ENCODE measurements around the gene FHIT.

FHIT gene

GRCh38 chr3:60025096-60026050 lies 1225.9 kb downstream of the FHIT start:
- peaks cover 37% of the 10 kb centered on the region for H3K4me1 Mint-ChIP-seq
- DNase-seq: no peak
- no peaks in the 10 kb centered on the region for H3K27me3 Mint-ChIP-seq
- no peaks in the 10 kb centered on the region for H3K9me3 Mint-ChIP-seq
- no peak for ATAC-seq
- H3K4me3 Mint-ChIP-seq: no peak overlapping the region
- H3K36me3 Mint-ChIP-seq (ENCODE audit: low read depth): no peaks in the 10 kb centered on the region
- H3K27ac Mint-ChIP-seq: no peak overlapping the region

- H3K36me3 Mint-ChIP-seq (ENCODE audit: low read depth): no peaks in the 10 kb centered on the region
These were observed 1226.9 kb downstream of the FHIT start for GRCh38 chr3:60024400-60024799.

GRCh38 chr3:60023189-60023588 lies 1228.1 kb downstream of the FHIT start:
- DNase-seq (no peak), ATAC-seq (no peak)
- H3K4me1 Mint-ChIP-seq: peaks cover 45% of the 10 kb centered on the region
- no peak overlapping the region for H3K4me3 Mint-ChIP-seq
- no peaks in the 10 kb centered on the region for H3K27me3 Mint-ChIP-seq
- peaks cover 4% of the 10 kb centered on the region for H3K9me3 Mint-ChIP-seq
- H3K36me3 Mint-ChIP-seq (ENCODE audit: low read depth): peaks cover 3% of the 10 kb centered on the region
- H3K27ac Mint-ChIP-seq: no peak overlapping the region

More at GRCh38 chr3:60024400-60024799, 1226.9 kb downstream of the FHIT start:
- Mint-ChIP-seq H3K27me3 (no peaks in the 10 kb centered on the region), H3K4me3 (no peak overlapping the region), H3K9me3 (no peaks in the 10 kb centered on the region), H3K27ac (no peak overlapping the region), H3K4me1 (peaks cover 41% of the 10 kb centered on the region)
- no peak for ATAC-seq
- DNase-seq: no peak

- Mint-ChIP-seq H3K4me3 (no peak overlapping the region), H3K27ac (peak overlapping the region; percentile 48), H3K36me3 (ENCODE audit: low read depth) (peaks cover 9% of the 10 kb centered on the region), H3K9me3 (peaks cover 14% of the 10 kb centered on the region), H3K27me3 (no peaks in the 10 kb centered on the region), H3K4me1 (peaks cover 40% of the 10 kb centered on the region)
- DNase-seq (peak; percentile 44), ATAC-seq (peak; percentile 98)
These were observed 1233.6 kb downstream of the FHIT start for GRCh38 chr3:60017631-60018030.

- H3K9me3 Mint-ChIP-seq: peaks cover 20% of the 10 kb centered on the region
- peaks cover 64% of the 10 kb centered on the region for H3K4me1 Mint-ChIP-seq
- H3K27ac Mint-ChIP-seq: no peak overlapping the region
- H3K36me3 Mint-ChIP-seq (ENCODE audit: low read depth): peaks cover 13% of the 10 kb centered on the region
- no peak for DNase-seq
- no peaks in the 10 kb centered on the region for H3K27me3 Mint-ChIP-seq
- no peak for ATAC-seq
- no peak overlapping the region for H3K4me3 Mint-ChIP-seq
These were observed 1236.1 kb downstream of the FHIT start for GRCh38 chr3:60015032-60015705.

GRCh38 chr3:60013241-60013640 lies 1238.0 kb downstream of the FHIT start:
- peaks cover 75% of the 10 kb centered on the region for H3K4me1 Mint-ChIP-seq
- peaks cover 10% of the 10 kb centered on the region for H3K36me3 Mint-ChIP-seq (ENCODE audit: low read depth)
- H3K27ac Mint-ChIP-seq: no peak overlapping the region
- H3K9me3 Mint-ChIP-seq: peaks cover 16% of the 10 kb centered on the region
- no peaks in the 10 kb centered on the region for H3K27me3 Mint-ChIP-seq
- no peak overlapping the region for H3K4me3 Mint-ChIP-seq
- ATAC-seq (no peak), DNase-seq (no peak)

- peaks cover 12% of the 10 kb centered on the region for H3K9me3 Mint-ChIP-seq
- H3K4me3 Mint-ChIP-seq: peak overlapping the region; percentile 71
- ATAC-seq (no peak), DNase-seq (no peak)
- peaks cover 8% of the 10 kb centered on the region for H3K36me3 Mint-ChIP-seq (ENCODE audit: low read depth)
- no peaks in the 10 kb centered on the region for H3K27me3 Mint-ChIP-seq
- H3K27ac Mint-ChIP-seq: peak overlapping the region; percentile 86
- peaks cover 67% of the 10 kb centered on the region for H3K4me1 Mint-ChIP-seq
These were observed 1240.0 kb downstream of the FHIT start for GRCh38 chr3:60011218-60011617.

GRCh38 chr3:60010781-60011180 lies 1240.5 kb downstream of the FHIT start:
- Mint-ChIP-seq H3K9me3 (peaks cover 12% of the 10 kb centered on the region), H3K27ac (peak overlapping the region; percentile 86), H3K4me3 (peak overlapping the region; percentile 71), H3K27me3 (no peaks in the 10 kb centered on the region), H3K4me1 (peaks cover 69% of the 10 kb centered on the region), H3K36me3 (ENCODE audit: low read depth) (peaks cover 8% of the 10 kb centered on the region)
- DNase-seq: peak; percentile 29
- ATAC-seq: peak; percentile 96

GRCh38 chr3:60009931-60010478 lies 1241.2 kb downstream of the FHIT start:
- H3K9me3 Mint-ChIP-seq: peaks cover 12% of the 10 kb centered on the region
- H3K36me3 Mint-ChIP-seq (ENCODE audit: low read depth): peaks cover 8% of the 10 kb centered on the region
- DNase-seq (no peak), ATAC-seq (no peak)
- H3K4me1 Mint-ChIP-seq: peaks cover 74% of the 10 kb centered on the region
- H3K27me3 Mint-ChIP-seq: no peaks in the 10 kb centered on the region
- peak overlapping the region; percentile 71 for H3K4me3 Mint-ChIP-seq
- no peak overlapping the region for H3K27ac Mint-ChIP-seq

- no peak for DNase-seq
- Mint-ChIP-seq H3K36me3 (ENCODE audit: low read depth) (no peaks in the 10 kb centered on the region), H3K4me1 (peaks cover 35% of the 10 kb centered on the region), H3K9me3 (no peaks in the 10 kb centered on the region), H3K4me3 (no peak overlapping the region), H3K27me3 (no peaks in the 10 kb centered on the region), H3K27ac (no peak overlapping the region)
- no peak for ATAC-seq
These were observed 1249.9 kb downstream of the FHIT start for GRCh38 chr3:60001369-60001768.

- Mint-ChIP-seq H3K4me1 (peaks cover 40% of the 10 kb centered on the region), H3K9me3 (no peaks in the 10 kb centered on the region), H3K27me3 (no peaks in the 10 kb centered on the region), H3K36me3 (ENCODE audit: low read depth) (no peaks in the 10 kb centered on the region), H3K4me3 (no peak overlapping the region), H3K27ac (no peak overlapping the region)
- ATAC-seq: no peak
- DNase-seq: no peak
These were observed 1250.7 kb downstream of the FHIT start for GRCh38 chr3:60000311-60001105.

GRCh38 chr3:59998058-59998457 lies 1253.2 kb downstream of the FHIT start:
- H3K4me1 Mint-ChIP-seq: peaks cover 56% of the 10 kb centered on the region
- H3K27me3 Mint-ChIP-seq: no peaks in the 10 kb centered on the region
- H3K27ac Mint-ChIP-seq: no peak overlapping the region
- no peaks in the 10 kb centered on the region for H3K36me3 Mint-ChIP-seq (ENCODE audit: low read depth)
- H3K4me3 Mint-ChIP-seq: no peak overlapping the region
- H3K9me3 Mint-ChIP-seq: no peaks in the 10 kb centered on the region
- DNase-seq (no peak), ATAC-seq (no peak)

- Mint-ChIP-seq H3K36me3 (ENCODE audit: low read depth) (no peaks in the 10 kb centered on the region), H3K9me3 (no peaks in the 10 kb centered on the region), H3K27me3 (no peaks in the 10 kb centered on the region), H3K27ac (no peak overlapping the region), H3K4me1 (peaks cover 60% of the 10 kb centered on the region), H3K4me3 (no peak overlapping the region)
- DNase-seq (no peak), ATAC-seq (no peak)
These were observed 1253.7 kb downstream of the FHIT start for GRCh38 chr3:59997583-59997982.

GRCh38 chr3:59996056-59996455 lies 1255.2 kb downstream of the FHIT start:
- Mint-ChIP-seq H3K36me3 (ENCODE audit: low read depth) (no peaks in the 10 kb centered on the region), H3K27ac (no peak overlapping the region), H3K4me1 (peaks cover 54% of the 10 kb centered on the region), H3K9me3 (no peaks in the 10 kb centered on the region), H3K4me3 (no peak overlapping the region), H3K27me3 (no peaks in the 10 kb centered on the region)
- ATAC-seq: no peak
- no peak for DNase-seq
